ENCODE results near the gene SMPDL3B. TPM values are rescaled to one million over a fixed set of nuclear protein-coding genes. Genes with fewer than 3 reads are reported as not detected.

SMPDL3B gene
- 1.2 to 1.5 TPM (median 1.3 TPM) in 5 replicates for total RNA-seq (2022; extraction: Qiagen RNA extraction; ENCODE audit: low read depth)

DNA sequence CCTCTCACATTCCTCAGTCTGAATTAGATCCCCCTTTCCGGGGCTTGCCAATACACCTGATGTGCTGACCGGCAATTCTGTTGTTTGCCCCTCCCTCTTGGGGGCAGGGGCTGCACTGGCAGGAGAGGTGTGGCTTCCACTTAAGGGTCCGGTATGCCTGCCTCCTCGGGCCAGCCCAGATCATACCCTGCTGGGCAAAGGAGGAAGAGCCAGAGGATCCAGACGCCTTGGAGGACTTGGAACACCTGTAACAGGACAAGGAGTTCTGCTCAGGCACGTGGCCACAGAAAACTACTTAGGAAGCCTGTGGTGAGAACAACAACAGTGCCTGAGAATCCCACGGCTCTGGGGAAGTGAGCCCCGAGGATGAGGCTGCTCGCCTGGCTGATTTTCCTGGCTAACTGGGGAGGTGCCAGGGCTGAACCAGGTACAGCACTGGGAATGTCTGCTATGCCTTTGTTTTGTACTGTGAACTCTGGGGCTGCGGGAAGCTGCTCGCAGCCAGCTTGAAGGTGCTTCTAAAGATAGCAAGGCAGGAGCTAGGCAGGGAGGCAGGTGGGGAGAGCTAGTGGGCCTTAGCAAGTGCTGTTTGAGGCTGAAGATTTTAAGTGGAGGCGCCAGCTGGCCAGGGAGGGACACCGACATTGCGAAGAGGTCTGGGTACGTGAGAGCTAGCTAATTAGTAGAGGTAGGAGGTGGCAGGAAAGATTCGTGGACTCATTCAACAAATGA, at the start of gene SMPDL3B:
SMPDL3B (plus strand) TSS at position 183 of the 732 bp plus-strand sequence; CDS start at position 367, 184 bp downstream.

GRCh38 chr1:27959792-27960603, 25.2 kb downstream of the SMPDL3B start, which contains the start of gene XKR8:
Gene XKR8, plus strand, starts transcription at chr1:27959973. Its CDS starts 97 bp downstream, at chr1:27960070.

Other genes starting within 250 kb of the SMPDL3B start
- gene FAM76A, start 209.0 kb upstream of the SMPDL3B start, total RNA-seq (2022; extraction: Qiagen RNA extraction; ENCODE audit: low read depth), result 4.4 to 5.7 TPM (median 4.9 TPM) in 5 replicates
- 8.4 to 9.5 TPM (median 8.6 TPM) in 5 replicates for gene STX12, start 161.8 kb upstream of the SMPDL3B start, total RNA-seq (2022; extraction: Qiagen RNA extraction; ENCODE audit: low read depth)
- 36.4 to 41.1 TPM (median 37.6 TPM) in 5 replicates for gene PPP1R8, start 104.2 kb upstream of the SMPDL3B start, total RNA-seq (2022; extraction: Qiagen RNA extraction; ENCODE audit: low read depth)
- gene THEMIS2, start 62.5 kb upstream of the SMPDL3B start, total RNA-seq (2022; extraction: Qiagen RNA extraction; ENCODE audit: low read depth), result 0.60 to 1.2 TPM (median 0.67 TPM) in 5 replicates
- gene RPA2, start 20.4 kb upstream of the SMPDL3B start, total RNA-seq (2022; extraction: Qiagen RNA extraction; ENCODE audit: low read depth), result 35.9 to 41.6 TPM (median 38.8 TPM) in 5 replicates
- gene XKR8, start 25.0 kb downstream of the SMPDL3B start, total RNA-seq (2022; extraction: Qiagen RNA extraction; ENCODE audit: low read depth), result 4.0 to 7.0 TPM (median 6.2 TPM) in 5 replicates
- 5.5 to 6.6 TPM (median 6.5 TPM) in 5 replicates for gene EYA3, start 153.6 kb downstream of the SMPDL3B start, total RNA-seq (2022; extraction: Qiagen RNA extraction; ENCODE audit: low read depth)
- gene PTAFR, start 241.7 kb downstream of the SMPDL3B start, total RNA-seq (2022; extraction: Qiagen RNA extraction; ENCODE audit: low read depth), result 0.23 to 0.26 TPM (median 0.23 TPM) in 5 replicates